ENCODE data around the gene GOLGA8B.
"Not testable (repeated sequence)": the region's sequence is repeated elsewhere in the genome, so short reads cannot be mapped to it uniquely, and the experiment has no call there.

The GOLGA8B gene

DNA sequence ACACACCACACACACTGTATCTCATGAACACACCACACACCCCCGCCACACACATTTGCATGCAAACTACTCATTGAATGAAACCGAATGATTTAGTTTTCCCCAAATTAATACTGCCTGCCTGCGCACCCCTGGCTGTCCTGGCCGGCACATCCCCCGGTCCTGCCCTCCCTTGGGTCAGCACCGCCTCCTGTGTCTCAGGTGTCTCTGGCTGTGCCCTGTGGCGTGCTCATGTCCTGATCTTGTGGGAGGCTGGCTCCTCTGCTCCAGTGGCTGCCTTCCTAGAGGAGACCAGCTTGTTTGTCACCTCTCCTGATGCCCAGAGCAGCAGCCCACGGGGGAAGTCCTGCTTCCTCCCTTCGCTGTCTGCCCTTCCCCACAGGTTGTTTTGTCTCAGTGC is 28.7 kb downstream of the GOLGA8B start:
- DNase-seq, result not testable (repeated sequence)

DNA sequence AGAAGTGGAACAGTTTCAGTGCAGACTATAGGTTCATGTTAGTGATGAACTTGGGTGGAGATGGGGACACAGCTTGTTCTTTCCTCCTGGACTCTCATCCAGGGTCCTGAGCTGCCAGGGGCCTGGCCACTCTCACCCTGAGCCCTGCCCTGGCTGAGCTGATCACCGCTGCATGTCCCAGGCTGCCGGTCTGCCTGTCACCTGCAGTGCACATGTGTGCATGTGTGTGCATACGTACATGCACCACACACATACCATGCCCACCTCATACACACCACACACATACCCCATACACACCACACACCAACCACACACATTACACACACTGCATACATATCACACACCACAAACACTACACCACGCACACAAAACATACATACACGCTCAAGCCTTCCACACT is 29.3 kb downstream of the GOLGA8B start:
- DNase-seq, result not testable (repeated sequence)

DNA sequence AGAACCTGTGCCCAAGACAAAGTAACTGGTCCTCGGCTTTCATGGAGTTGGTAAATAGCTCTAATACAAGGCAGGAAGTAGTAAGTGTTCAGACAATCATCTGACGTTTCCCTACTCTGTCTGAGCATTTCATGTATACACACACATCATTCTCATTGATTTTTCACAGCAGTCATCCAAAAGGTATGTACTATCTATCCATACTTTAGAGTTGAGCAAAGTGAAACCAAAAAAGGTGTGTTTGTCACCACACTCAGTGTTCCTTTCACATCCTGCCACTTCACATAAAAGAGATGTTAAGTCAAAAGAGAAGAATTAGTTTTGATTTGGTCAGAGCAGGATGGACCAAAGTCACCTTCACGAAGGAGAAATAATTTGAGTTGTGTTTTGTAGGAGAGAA is 33.3 kb downstream of the GOLGA8B start:
- not testable (repeated sequence) for DNase-seq

GRCh38 chr15:34549381-34549809 is 34.1 kb downstream of the GOLGA8B start:
- DNase-seq, result not testable (repeated sequence)

DNA sequence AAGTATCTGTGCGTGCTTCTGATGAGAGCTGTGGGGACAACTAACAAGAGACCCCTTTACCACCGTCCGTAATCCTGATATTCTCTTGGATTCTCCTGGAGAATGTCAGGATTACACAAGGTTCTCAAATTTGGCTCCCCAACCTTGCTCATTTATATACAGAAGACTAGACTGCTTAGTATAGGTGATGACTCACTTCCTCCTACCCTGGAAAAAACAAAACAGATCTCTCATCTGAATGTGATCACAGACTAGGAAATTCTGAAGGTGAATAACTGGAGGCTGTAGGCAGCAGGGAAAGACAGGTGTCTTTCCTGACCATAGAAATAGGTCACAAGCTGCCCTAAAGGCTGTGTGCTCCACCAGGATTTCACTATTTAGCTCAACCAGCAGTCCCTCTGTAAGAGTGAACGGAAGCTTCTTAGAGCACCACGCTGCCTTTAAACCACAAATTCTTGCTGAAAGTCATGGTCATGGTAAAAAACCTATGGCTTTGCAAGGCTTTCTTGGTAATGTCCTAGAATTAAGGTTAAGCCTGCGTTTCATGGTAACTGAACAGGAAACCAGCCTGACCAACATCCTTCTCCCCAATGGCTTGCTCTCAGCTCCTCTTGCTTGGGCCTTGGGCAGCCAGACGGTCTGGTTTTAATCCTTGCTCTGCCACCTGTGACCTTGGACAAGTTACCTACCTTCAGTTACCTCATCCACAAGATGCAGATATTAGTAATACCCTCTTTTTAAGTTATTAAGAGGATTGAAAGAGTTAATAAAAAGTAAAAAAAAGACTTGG is 39.4 kb downstream of the GOLGA8B start:
- DNase-seq, result not testable (repeated sequence)

- not testable (repeated sequence) for DNase-seq
Observed at GRCh38 chr15:34535857-34536256, 47.6 kb downstream of the GOLGA8B start.

Data from activated CD4-positive, alpha-beta T cell treated with anti-CD3 and anti-CD28 coated beads, Interleukin-2, amount 50 U/mL, for 4 hours (primary cell).